ENCODE measurements around the gene KRT9.
"Not testable (repeated sequence)": the region's sequence is repeated elsewhere in the genome, so short reads cannot be mapped to it uniquely, and the experiment has no call there.

The KRT9 gene

GRCh38 chr17:41571561-41572434, at the start of gene KRT9:
TSS of gene KRT9 (minus strand) at chr17:41572059. CDS start at chr17:41571992, 67 bp downstream.
- H3K4me3 ChIP-seq (ENCODE audit: low read length in 2 of 2) = no peak within 1 kb of the TSS
- peaks cover 6 to 16% of the 10 kb centered on the region in 2 donors for H3K27me3 ChIP-seq (ENCODE audit: control insufficient read depth in 1 of 2, insufficient read depth in 2 of 2, low read length in 2 of 2)
- H3K9ac ChIP-seq (ENCODE audit: low read length in 2 of 2) = no peak within 1 kb of the TSS
- no peaks in the 10 kb centered on the region for H3K36me3 ChIP-seq (ENCODE audit: control insufficient read depth in 2 of 2, insufficient read depth in 2 of 2, low read length in 2 of 2)
- H3K27ac ChIP-seq (ENCODE audit: low read length) = no peak within 1 kb of the TSS
- no peaks in the 10 kb centered on the region for H3K4me1 ChIP-seq (ENCODE audit: control insufficient read depth, insufficient read depth, low read length)
- peaks cover 0 to 3% of the 10 kb centered on the region in 2 donors for H3K9me3 ChIP-seq (ENCODE audit: control insufficient read depth in 2 of 2, low read length in 2 of 2)

GRCh38 chr17:41621435-41621817, 49.6 kb upstream of the KRT9 start:
- not testable (repeated sequence) for H3K27ac ChIP-seq (ENCODE audit: low read length); H3K9ac ChIP-seq (ENCODE audit: low read length in 2 of 2); H3K4me1 ChIP-seq (ENCODE audit: control insufficient read depth, insufficient read depth, low read length); H3K4me3 ChIP-seq (ENCODE audit: low read length in 2 of 2); H3K27me3 ChIP-seq (ENCODE audit: control insufficient read depth in 1 of 2, insufficient read depth in 2 of 2, low read length in 2 of 2); H3K36me3 ChIP-seq (ENCODE audit: control insufficient read depth in 2 of 2, insufficient read depth in 2 of 2, low read length in 2 of 2); H3K9me3 ChIP-seq (ENCODE audit: control insufficient read depth in 2 of 2, low read length in 2 of 2)

DNA sequence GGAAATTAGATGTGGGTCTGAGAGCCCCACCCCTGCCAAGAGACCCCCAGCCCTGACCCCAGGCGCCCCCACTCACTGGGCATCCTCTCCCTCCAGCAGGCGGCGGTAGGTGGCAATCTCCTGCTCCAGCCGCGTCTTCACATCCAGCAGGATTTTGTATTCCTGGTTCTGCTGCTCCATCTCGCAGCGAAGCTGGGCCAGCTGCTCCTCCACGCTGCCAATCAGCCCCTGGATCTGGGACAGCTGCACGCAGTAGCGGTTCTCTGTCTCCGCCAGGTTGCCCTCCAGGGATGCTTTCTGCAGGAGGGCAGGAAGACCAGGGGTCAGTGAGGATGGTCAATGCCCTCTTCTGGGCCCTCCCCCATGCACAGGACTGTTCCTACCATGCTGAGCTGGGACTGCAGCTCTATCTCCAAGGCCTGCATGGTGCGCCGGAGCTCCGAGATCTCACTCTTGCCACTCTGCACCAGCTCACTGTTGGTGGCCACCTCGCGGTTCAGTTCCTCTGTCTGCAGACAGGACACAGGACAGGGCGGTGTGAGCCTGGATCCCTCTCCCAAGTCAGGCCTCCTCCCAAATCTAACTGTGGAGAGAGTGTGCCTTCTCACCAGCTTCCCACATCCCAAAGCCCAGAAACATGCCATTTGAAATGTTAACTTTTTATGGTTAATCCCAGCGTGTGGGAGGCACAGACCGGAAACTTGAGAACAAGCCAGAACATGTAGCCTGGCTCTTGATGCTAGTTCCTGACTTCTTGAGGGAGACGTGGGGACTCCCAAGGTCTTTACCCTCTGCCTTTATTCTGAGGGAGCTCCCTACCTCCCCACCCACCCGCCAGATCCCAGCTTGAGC, 49.0 kb upstream of the KRT9 start:
- Histone ChIP-seq H3K4me1 (ENCODE audit: control insufficient read depth, insufficient read depth, low read length) (no peaks in the 10 kb centered on the region), H3K9ac (ENCODE audit: low read length in 2 of 2) (no peak overlapping the region), H3K27me3 (ENCODE audit: control insufficient read depth in 1 of 2, insufficient read depth in 2 of 2, low read length in 2 of 2) (peaks cover 0 to 3% of the 10 kb centered on the region in 2 donors), H3K4me3 (ENCODE audit: low read length in 2 of 2) (no peak overlapping the region), H3K27ac (ENCODE audit: low read length) (no peak overlapping the region), H3K9me3 (ENCODE audit: control insufficient read depth in 2 of 2, low read length in 2 of 2) (no peaks in the 10 kb centered on the region), H3K36me3 (ENCODE audit: control insufficient read depth in 2 of 2, insufficient read depth in 2 of 2, low read length in 2 of 2) (no peaks in the 10 kb centered on the region)

- H3K27ac ChIP-seq (ENCODE audit: low read length); H3K4me1 ChIP-seq (ENCODE audit: control insufficient read depth, insufficient read depth, low read length); H3K4me3 ChIP-seq (ENCODE audit: low read length in 2 of 2); H3K9me3 ChIP-seq (ENCODE audit: control insufficient read depth in 2 of 2, low read length in 2 of 2); H3K36me3 ChIP-seq (ENCODE audit: control insufficient read depth in 2 of 2, insufficient read depth in 2 of 2, low read length in 2 of 2); H3K9ac ChIP-seq (ENCODE audit: low read length in 2 of 2); H3K27me3 ChIP-seq (ENCODE audit: control insufficient read depth in 1 of 2, insufficient read depth in 2 of 2, low read length in 2 of 2): not testable (repeated sequence)
Observed at GRCh38 chr17:41619927-41620582, 48.2 kb upstream of the KRT9 start.

- no peaks in the 10 kb centered on the region for H3K4me1 ChIP-seq (ENCODE audit: control insufficient read depth, insufficient read depth, low read length)
- peaks cover 0 to 3% of the 10 kb centered on the region in 2 donors for H3K27me3 ChIP-seq (ENCODE audit: control insufficient read depth in 1 of 2, insufficient read depth in 2 of 2, low read length in 2 of 2)
- no peak overlapping the region for H3K27ac ChIP-seq (ENCODE audit: low read length)
- no peak overlapping the region for H3K9ac ChIP-seq (ENCODE audit: low read length in 2 of 2)
- no peak overlapping the region for H3K4me3 ChIP-seq (ENCODE audit: low read length in 2 of 2)
- H3K36me3 ChIP-seq (ENCODE audit: control insufficient read depth in 2 of 2, insufficient read depth in 2 of 2, low read length in 2 of 2) = no peaks in the 10 kb centered on the region
- H3K9me3 ChIP-seq (ENCODE audit: control insufficient read depth in 2 of 2, low read length in 2 of 2) = no peaks in the 10 kb centered on the region
Observed at GRCh38 chr17:41619036-41619926, 47.4 kb upstream of the KRT9 start.

DNA sequence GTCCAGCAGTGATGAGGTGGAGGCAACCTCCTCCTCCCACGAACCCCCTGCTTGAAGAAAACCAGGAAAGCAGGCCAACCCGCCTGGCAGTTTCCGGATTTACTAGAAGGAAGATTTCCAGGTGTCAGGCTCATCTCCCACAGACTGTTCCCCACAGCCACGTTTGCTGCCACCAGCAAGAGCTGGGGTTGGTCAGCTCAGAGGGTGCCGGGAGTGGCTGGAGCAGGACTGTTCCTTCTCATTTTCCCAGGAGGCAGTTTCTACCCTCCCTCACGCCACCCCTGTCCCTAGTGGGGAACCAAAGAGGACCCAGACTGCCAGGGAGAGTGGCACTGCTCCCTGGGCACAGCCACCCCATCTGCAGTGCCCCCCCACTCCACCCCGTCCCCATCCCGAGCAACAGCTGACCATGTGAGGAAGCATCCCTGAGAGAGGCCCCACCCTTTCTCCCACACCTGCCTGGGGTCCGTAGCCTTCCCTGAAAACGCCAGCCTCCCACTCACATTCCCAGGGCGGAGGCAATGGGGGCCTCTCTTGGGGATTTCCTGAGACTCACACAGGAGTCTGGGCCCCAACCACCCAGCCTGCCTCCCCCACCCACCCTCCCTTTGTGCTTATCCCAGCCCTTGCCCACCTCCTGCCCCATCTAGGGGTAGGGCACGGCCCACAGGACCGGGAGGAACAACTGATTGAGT, 46.6 kb upstream of the KRT9 start:
- no peak overlapping the region for H3K27ac ChIP-seq (ENCODE audit: low read length)
- no peaks in the 10 kb centered on the region for H3K9me3 ChIP-seq (ENCODE audit: control insufficient read depth in 2 of 2, low read length in 2 of 2)
- no peak overlapping the region for H3K9ac ChIP-seq (ENCODE audit: low read length in 2 of 2)
- no peaks in the 10 kb centered on the region for H3K36me3 ChIP-seq (ENCODE audit: control insufficient read depth in 2 of 2, insufficient read depth in 2 of 2, low read length in 2 of 2)
- H3K4me3 ChIP-seq (ENCODE audit: low read length in 2 of 2) = no peak overlapping the region
- H3K27me3 ChIP-seq (ENCODE audit: control insufficient read depth in 1 of 2, insufficient read depth in 2 of 2, low read length in 2 of 2) = peaks cover 0 to 3% of the 10 kb centered on the region in 2 donors
- no peaks in the 10 kb centered on the region for H3K4me1 ChIP-seq (ENCODE audit: control insufficient read depth, insufficient read depth, low read length)

GRCh38 chr17:41617698-41618097, 45.8 kb upstream of the KRT9 start:
- Histone ChIP-seq H3K27me3 (ENCODE audit: control insufficient read depth in 1 of 2, insufficient read depth in 2 of 2, low read length in 2 of 2) (peaks cover 0 to 3% of the 10 kb centered on the region in 2 donors), H3K36me3 (ENCODE audit: control insufficient read depth in 2 of 2, insufficient read depth in 2 of 2, low read length in 2 of 2) (no peaks in the 10 kb centered on the region), H3K9ac (ENCODE audit: low read length in 2 of 2) (no peak overlapping the region), H3K4me3 (ENCODE audit: low read length in 2 of 2) (no peak overlapping the region), H3K9me3 (ENCODE audit: control insufficient read depth in 2 of 2, low read length in 2 of 2) (no peaks in the 10 kb centered on the region), H3K27ac (ENCODE audit: low read length) (no peak overlapping the region), H3K4me1 (ENCODE audit: control insufficient read depth, insufficient read depth, low read length) (no peaks in the 10 kb centered on the region)

GRCh38 chr17:41617136-41617535, 45.3 kb upstream of the KRT9 start:
- Histone ChIP-seq H3K9ac (ENCODE audit: low read length in 2 of 2) (no peak overlapping the region), H3K4me3 (ENCODE audit: low read length in 2 of 2) (no peak overlapping the region), H3K9me3 (ENCODE audit: control insufficient read depth in 2 of 2, low read length in 2 of 2) (no peaks in the 10 kb centered on the region), H3K27ac (ENCODE audit: low read length) (no peak overlapping the region), H3K27me3 (ENCODE audit: control insufficient read depth in 1 of 2, insufficient read depth in 2 of 2, low read length in 2 of 2) (peaks cover 0 to 3% of the 10 kb centered on the region in 2 donors), H3K4me1 (ENCODE audit: control insufficient read depth, insufficient read depth, low read length) (no peaks in the 10 kb centered on the region), H3K36me3 (ENCODE audit: control insufficient read depth in 2 of 2, insufficient read depth in 2 of 2, low read length in 2 of 2) (no peaks in the 10 kb centered on the region)

- not testable (repeated sequence) for H3K36me3 ChIP-seq (ENCODE audit: control insufficient read depth in 2 of 2, insufficient read depth in 2 of 2, low read length in 2 of 2); H3K9ac ChIP-seq (ENCODE audit: low read length in 2 of 2); H3K4me1 ChIP-seq (ENCODE audit: control insufficient read depth, insufficient read depth, low read length); H3K27ac ChIP-seq (ENCODE audit: low read length); H3K27me3 ChIP-seq (ENCODE audit: control insufficient read depth in 1 of 2, insufficient read depth in 2 of 2, low read length in 2 of 2); H3K9me3 ChIP-seq (ENCODE audit: control insufficient read depth in 2 of 2, low read length in 2 of 2); H3K4me3 ChIP-seq (ENCODE audit: low read length in 2 of 2)
Observed at GRCh38 chr17:41616486-41616885, 44.6 kb upstream of the KRT9 start.
